GM12878 (cell line): ENCODE results near the gene ATP6AP2. TPM values are rescaled to one million over a fixed set of nuclear protein-coding genes. Genes with fewer than 3 reads are reported as not detected.

Experiments used
- CBFB ChIP-seq: IDR thresholded peaks from 2 replicates; pipeline ENCODE4 v1.6.1; 2016; ENCODE audit warnings: antibody characterized with exemption, low read depth
- CEBPB ChIP-seq, 2 experiments: fragments of 150-350 bp in 1 of 2; IDR thresholded peaks; 2 replicates each; pipeline ENCODE4 v1.6.1; 2012 to 2014; ENCODE audit warnings: low read depth in 2 of 2, low read length in 2 of 2, borderline replicate concordance in 1 of 2, inconsistent platforms in 1 of 2
- CHD1 ChIP-seq: IDR thresholded peaks from 2 replicates; pipeline ENCODE4 v1.6.1; 2012; ENCODE audit warnings: low read depth, low read length, improper control_type of control experiment
- CTCF ChIP-seq, 3 experiments: IDR thresholded peaks in 2 of 3; conservative IDR thresholded peaks in 1 of 3; 2 replicates each; pipeline ENCODE4 v1.5.1; 2011; ENCODE audit warnings: low read depth in 3 of 3, low read length in 3 of 3, mild to moderate bottlenecking in 3 of 3, control low read depth in 2 of 3, moderate library complexity in 2 of 3, inconsistent platforms in 1 of 3, mixed read lengths in 1 of 3; ENCODE audit not compliant: control insufficient read depth in 2 of 3, insufficient read depth in 1 of 3; ENCODE audit errors: extremely low read depth in 1 of 3
- EZH2 ChIP-seq: IDR thresholded peaks from 2 replicates; pipeline ENCODE4 v1.6.1; 2012; ENCODE audit warnings: low read depth, mild to moderate bottlenecking, control low read depth, inconsistent platforms, low read length, borderline replicate concordance; ENCODE audit not compliant: control insufficient read depth
- HCFC1 ChIP-seq: fragments of 150-350 bp; IDR thresholded peaks from 2 replicates; pipeline ENCODE4 v1.6.1; 2014; ENCODE audit warnings: low read length
- HDAC6 ChIP-seq: fragments of 200-600 bp; sonication (generic); IDR thresholded peaks from one replicate; pipeline ENCODE4 v1.8.0; 2017; ENCODE audit warnings: antibody characterized with exemption; ENCODE audit not compliant: unreplicated experiment
- IKZF1 ChIP-seq: fragments of 450-650 bp; conservative IDR thresholded peaks from 2 replicates; pipeline ENCODE4 v1.6.1; 2017; ENCODE audit warnings: antibody characterized with exemption, mild to moderate bottlenecking
- JUND ChIP-seq: IDR thresholded peaks from 2 replicates; pipeline ENCODE4 v1.6.1; 2012; ENCODE audit warnings: low read depth, mild to moderate bottlenecking, low read length, improper control_type of control experiment, moderate library complexity
- KDM1A ChIP-seq: fragments of 200-600 bp; sonication (generic); IDR thresholded peaks from 2 replicates; pipeline ENCODE4 v1.6.1; 2016; ENCODE audit warnings: borderline replicate concordance
- MTA3 ChIP-seq: IDR thresholded peaks from 2 replicates; pipeline ENCODE4 v1.6.1; 2012; ENCODE audit warnings: low read length, inconsistent platforms, borderline replicate concordance
- NFIC ChIP-seq: IDR thresholded peaks from 2 replicates; pipeline ENCODE4 v1.6.1; 2012; ENCODE audit warnings: low read depth, mild to moderate bottlenecking, inconsistent platforms, low read length, moderate library complexity
- POLR2AphosphoS5 ChIP-seq: IDR thresholded peaks from 2 replicates; pipeline ENCODE4 v1.6.1; 2011; ENCODE audit warnings: mild to moderate bottlenecking, low read length, inconsistent platforms
- RAD21 ChIP-seq: IDR thresholded peaks from 2 replicates; pipeline ENCODE4 v1.6.1; 2011; ENCODE audit warnings: mild to moderate bottlenecking, low read depth, low read length, moderate library complexity; ENCODE audit not compliant: insufficient read depth
- RBBP5 ChIP-seq: fragments of 200-600 bp; sonication (generic); conservative IDR thresholded peaks from 2 replicates; pipeline ENCODE4 v1.6.1; 2016
- SIN3A ChIP-seq: IDR thresholded peaks from 2 replicates; pipeline ENCODE4 v1.6.1; 2012; ENCODE audit warnings: low read depth, low read length, improper control_type of control experiment
- SPI1 ChIP-seq: IDR thresholded peaks from 2 replicates; pipeline ENCODE4 v1.6.1; 2011; ENCODE audit warnings: low read depth, mild to moderate bottlenecking, low read length, moderate library complexity, borderline replicate concordance; ENCODE audit not compliant: insufficient read depth
- SUZ12 ChIP-seq: fragments of 200-600 bp; sonication (generic); IDR thresholded peaks from one replicate; pipeline ENCODE4 v1.6.1; 2018; ENCODE audit warnings: antibody characterized with exemption, mild to moderate bottlenecking; ENCODE audit not compliant: unreplicated experiment
- YBX1 ChIP-seq: fragments of 450-650 bp; IDR thresholded peaks from 2 replicates; pipeline ENCODE4 v1.6.1; 2016; ENCODE audit warnings: antibody characterized with exemption
- ZBED1 ChIP-seq: IDR thresholded peaks from 2 replicates; pipeline ENCODE4 v1.6.1; 2016; ENCODE audit warnings: borderline replicate concordance
- ZNF207 ChIP-seq: fragments of 450-650 bp; IDR thresholded peaks from 2 replicates; pipeline ENCODE4 v1.6.1; 2014; ENCODE audit warnings: antibody characterized with exemption, mild to moderate bottlenecking, borderline replicate concordance
- ZNF274 ChIP-seq: IDR thresholded peaks from one replicate; pipeline ENCODE4 v1.8.0; 2011; ENCODE audit not compliant: insufficient read length, insufficient read depth
- ZNF622 ChIP-seq: fragments of 450-650 bp; IDR thresholded peaks from 2 replicates; pipeline ENCODE4 v1.6.1; 2017; ENCODE audit warnings: mild to moderate bottlenecking, inconsistent platforms
- polyA plus RNA-seq, 11 experiments: library from polyadenylated mRNA; depleted of rRNA in 4 of 11; unstranded in 6 of 11; stranded (reverse) in 5 of 11; fragments of >200 nt; fragmentation: Nextera tagmentation in 4 of 11; fragmentation: Illumina TruSeq in 1 of 11; extraction: Ambion mirVana in 4 of 11; extraction: Trizol in 1 of 11; gene quantifications; 1 replicate in 1 of 11; 2 replicates in 10 of 11; pipeline versions ENCODE4 v1.2.1 to v1.2.3, GENCODE V29; 2011 to 2016; ENCODE audit warnings: inconsistent platforms in 2 of 11, missing spikeins in 2 of 11, low read depth in 1 of 11
- total RNA-seq, 4 experiments: library from RNA; depleted of rRNA in 3 of 4; stranded (reverse); fragments of >200 nt in 3 of 4; fragmentation: Illumina TruSeq in 1 of 4; extraction: Trizol in 1 of 4; gene quantifications; 2 replicates each; pipeline versions ENCODE4 v1.2.1 to v1.2.3, GENCODE V29; 2013 to 2021
- TF ChIP-seq, protein P1 (sequence below): fragments of 450-650 bp; conservative IDR thresholded peaks from 2 replicates; pipeline ENCODE4 v1.6.1; 2017; ENCODE audit warnings: mild to moderate bottlenecking, moderate library complexity
- TF ChIP-seq, protein P2 (sequence below): fragments of 450-650 bp; IDR thresholded peaks from 2 replicates; pipeline ENCODE4 v1.6.1; 2016; ENCODE audit warnings: mild to moderate bottlenecking

Gene ATP6AP2
- total and polyA plus RNA-seq, 10 of the 15 experiments (the other 5 are each of a cell fraction or from before 2014, with no cell fraction given), result 36.3 to 141 (median 56.0) TPM

- TF ChIP-seq CEBPB (IDR thresholded peaks at IDR 0.05; ENCODE audit: borderline replicate concordance in 1 of 2, low read depth in 2 of 2, low read length in 2 of 2), result no peak
- TF ChIP-seq SUZ12, result no peak
- TF ChIP-seq MTA3, result no peak
- peak; percentile 54; the same call in 1 of the 2 replicates for TF ChIP-seq SIN3A
- TF ChIP-seq EZH2, result no peak
- TF ChIP-seq IKZF1, result peak; percentile 100
- no peak for TF ChIP-seq NFIC
- no peak for TF ChIP-seq RAD21
- no peak for TF ChIP-seq KDM1A
- no peak for TF ChIP-seq JUND
- TF ChIP-seq, protein P1, sequence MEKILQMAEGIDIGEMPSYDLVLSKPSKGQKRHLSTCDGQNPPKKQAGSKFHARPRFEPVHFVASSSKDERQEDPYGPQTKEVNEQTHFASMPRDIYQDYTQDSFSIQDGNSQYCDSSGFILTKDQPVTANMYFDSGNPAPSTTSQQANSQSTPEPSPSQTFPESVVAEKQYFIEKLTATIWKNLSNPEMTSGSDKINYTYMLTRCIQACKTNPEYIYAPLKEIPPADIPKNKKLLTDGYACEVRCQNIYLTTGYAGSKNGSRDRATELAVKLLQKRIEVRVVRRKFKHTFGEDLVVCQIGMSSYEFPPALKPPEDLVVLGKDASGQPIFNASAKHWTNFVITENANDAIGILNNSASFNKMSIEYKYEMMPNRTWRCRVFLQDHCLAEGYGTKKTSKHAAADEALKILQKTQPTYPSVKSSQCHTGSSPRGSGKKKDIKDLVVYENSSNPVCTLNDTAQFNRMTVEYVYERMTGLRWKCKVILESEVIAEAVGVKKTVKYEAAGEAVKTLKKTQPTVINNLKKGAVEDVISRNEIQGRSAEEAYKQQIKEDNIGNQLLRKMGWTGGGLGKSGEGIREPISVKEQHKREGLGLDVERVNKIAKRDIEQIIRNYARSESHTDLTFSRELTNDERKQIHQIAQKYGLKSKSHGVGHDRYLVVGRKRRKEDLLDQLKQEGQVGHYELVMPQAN, result peak; percentile 69
- peak; percentile 81; the same call in 1 of the 2 replicates for TF ChIP-seq POLR2AphosphoS5
- TF ChIP-seq ZNF274, result no peak
- TF ChIP-seq ZNF207, result no peak
- TF ChIP-seq CBFB, result no peak
- TF ChIP-seq ZNF622, result no peak
- TF ChIP-seq HDAC6, result no peak
- TF ChIP-seq ZBED1, result no peak
- no peak for TF ChIP-seq HCFC1
- TF ChIP-seq CHD1, result no peak
- no peak for TF ChIP-seq SPI1
- TF ChIP-seq CTCF (IDR thresholded peaks at IDR 0.05 in 2 of 3, conservative IDR thresholded peaks at IDR 0.05 in 1 of 3; ENCODE audit: control insufficient read depth in 2 of 3, extremely low read depth in 1 of 3, insufficient read depth in 1 of 3, low read depth in 3 of 3, low read length in 3 of 3), result no peak
- TF ChIP-seq YBX1, result no peak
- TF ChIP-seq, protein P2, sequence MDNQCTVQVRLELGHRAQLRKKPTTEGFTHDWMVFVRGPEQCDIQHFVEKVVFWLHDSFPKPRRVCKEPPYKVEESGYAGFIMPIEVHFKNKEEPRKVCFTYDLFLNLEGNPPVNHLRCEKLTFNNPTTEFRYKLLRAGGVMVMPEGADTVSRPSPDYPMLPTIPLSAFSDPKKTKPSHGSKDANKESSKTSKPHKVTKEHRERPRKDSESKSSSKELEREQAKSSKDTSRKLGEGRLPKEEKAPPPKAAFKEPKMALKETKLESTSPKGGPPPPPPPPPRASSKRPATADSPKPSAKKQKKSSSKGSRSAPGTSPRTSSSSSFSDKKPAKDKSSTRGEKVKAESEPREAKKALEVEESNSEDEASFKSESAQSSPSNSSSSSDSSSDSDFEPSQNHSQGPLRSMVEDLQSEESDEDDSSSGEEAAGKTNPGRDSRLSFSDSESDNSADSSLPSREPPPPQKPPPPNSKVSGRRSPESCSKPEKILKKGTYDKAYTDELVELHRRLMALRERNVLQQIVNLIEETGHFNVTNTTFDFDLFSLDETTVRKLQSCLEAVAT, result no peak
- no peak for TF ChIP-seq RBBP5
These were observed 66.8 kb downstream of the ATP6AP2 start, which contains the start of gene CXorf38 (continued) for GRCh38 chrX:40647307-40648197.
